HG03175 (cell line): ENCODE measurements around the gene ESCO1.
A peak's percentile ranks its signal among the peaks of the same experiment; 100 is the strongest.
"Not testable (repeated sequence)": the region's sequence is repeated elsewhere in the genome, so short reads cannot be mapped to it uniquely, and the experiment has no call there.

Experiments used
- ATAC-seq: cut with Tn5 transposase; IDR thresholded peaks from one replicate; pipeline ENCODE4 v1.9.1; 2021; ENCODE audit warnings: mild to moderate bottlenecking, moderate library complexity; ENCODE audit not compliant: unreplicated experiment

ESCO1 gene, protein sequence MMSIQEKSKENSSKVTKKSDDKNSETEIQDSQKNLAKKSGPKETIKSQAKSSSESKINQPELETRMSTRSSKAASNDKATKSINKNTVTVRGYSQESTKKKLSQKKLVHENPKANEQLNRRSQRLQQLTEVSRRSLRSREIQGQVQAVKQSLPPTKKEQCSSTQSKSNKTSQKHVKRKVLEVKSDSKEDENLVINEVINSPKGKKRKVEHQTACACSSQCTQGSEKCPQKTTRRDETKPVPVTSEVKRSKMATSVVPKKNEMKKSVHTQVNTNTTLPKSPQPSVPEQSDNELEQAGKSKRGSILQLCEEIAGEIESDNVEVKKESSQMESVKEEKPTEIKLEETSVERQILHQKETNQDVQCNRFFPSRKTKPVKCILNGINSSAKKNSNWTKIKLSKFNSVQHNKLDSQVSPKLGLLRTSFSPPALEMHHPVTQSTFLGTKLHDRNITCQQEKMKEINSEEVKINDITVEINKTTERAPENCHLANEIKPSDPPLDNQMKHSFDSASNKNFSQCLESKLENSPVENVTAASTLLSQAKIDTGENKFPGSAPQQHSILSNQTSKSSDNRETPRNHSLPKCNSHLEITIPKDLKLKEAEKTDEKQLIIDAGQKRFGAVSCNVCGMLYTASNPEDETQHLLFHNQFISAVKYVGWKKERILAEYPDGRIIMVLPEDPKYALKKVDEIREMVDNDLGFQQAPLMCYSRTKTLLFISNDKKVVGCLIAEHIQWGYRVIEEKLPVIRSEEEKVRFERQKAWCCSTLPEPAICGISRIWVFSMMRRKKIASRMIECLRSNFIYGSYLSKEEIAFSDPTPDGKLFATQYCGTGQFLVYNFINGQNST

DNA sequence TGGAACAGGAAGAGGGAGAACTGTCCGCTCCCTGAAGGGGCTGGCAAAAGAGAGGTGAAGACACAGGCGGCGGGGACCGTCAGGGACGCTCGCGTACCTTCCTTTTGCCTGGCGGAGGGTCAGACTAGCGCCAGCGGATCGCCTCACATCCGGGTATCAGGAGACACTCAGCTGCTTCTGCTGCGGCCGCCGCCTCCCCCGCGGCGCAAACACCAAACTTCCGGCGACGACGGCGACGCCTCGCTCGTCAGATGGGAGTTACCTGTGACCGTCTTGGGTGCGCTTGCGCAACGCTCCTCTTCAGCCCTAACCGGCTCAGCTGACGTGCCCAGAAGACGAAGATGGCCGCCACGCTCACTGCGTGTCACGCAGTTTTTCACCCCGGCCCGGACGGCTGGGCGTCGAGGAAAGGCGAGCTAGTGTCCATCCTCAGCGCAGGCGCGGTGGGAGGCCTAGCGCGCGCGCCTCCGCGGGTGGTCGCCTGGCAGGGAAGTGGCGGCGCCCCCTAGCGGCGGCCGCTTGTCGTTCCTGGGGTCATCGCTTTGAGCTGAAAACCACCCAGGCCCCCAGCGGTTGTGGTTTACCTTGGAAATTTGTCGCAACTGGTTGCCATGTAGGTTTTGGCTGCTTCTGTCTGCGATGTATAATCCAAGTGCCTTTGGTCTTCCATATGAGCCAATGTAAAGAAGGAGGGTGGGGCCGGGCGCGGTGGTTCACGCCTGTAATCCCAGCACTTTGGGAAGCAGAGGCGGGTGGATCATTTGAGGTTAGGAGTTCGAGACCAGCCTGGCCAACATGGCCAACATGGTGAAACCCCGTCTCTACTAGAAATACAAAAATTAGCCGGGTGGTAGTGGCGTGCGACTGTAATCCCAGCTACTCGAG is at the start of gene ESCO1:
Gene ESCO1, minus strand, starts transcription at position 179 of the 885 bp plus-strand sequence. CDS start 25,861 bp downstream, outside the sequence.
- ATAC-seq: peak; percentile 85

DNA sequence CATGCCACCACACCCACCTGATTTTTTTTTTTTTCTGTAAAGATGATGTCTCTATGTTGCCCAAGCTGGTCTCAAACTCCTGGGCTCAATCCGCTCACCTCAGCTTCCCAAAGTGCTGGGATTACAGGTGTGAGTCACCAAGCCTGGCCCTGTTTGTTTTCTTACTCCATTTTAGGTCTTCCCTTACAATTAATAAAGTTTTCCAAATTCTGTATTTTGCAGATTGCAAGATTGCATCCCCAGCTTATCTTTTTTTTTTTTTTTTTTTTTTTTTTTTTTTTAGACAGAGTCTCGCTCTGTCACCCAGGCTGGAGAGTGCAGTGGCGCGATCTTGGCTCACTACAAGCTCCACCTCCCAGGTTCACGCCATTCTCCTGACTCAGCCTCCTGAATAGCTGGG is 39.9 kb upstream of the ESCO1 start:
- ATAC-seq: not testable (repeated sequence)

DNA sequence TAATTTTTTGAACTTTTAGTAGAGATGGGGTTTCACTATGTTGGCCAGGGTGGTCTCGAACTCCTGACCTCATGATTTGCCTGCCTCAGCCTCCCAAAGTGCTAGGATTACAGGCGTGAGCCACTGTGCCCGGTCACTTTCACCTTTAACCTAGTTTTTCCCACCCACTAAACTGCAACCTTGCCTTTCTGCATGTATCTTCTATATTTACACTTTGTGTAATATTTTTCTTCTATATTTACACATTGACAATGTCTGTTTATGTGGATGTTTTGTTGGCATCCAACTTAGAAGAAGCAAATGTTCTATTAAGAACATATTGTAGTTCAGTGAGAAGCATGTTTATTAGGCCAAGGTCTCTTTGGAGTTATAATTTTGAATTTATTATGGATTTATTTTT is 38.3 kb upstream of the ESCO1 start:
- no peak for ATAC-seq

DNA sequence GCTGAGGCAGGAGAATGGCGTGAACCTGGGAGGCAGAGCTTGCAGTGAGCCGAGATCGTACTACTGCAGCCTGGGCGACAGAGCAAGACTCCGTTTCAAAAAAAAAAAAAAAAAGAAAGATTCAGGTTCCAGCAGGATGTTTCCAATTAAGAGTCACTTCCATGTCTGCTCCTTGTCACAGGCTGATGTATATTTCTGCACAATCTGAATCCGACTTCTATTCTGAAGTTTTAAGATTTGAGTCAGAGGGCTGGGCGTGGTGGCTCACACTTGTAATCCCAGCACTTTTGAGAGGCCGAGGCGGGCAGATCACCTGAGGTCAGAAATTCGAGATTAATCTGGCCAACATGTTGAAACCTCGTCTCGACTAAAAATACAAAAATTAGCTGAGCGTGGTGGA is 36.3 kb upstream of the ESCO1 start:
- ATAC-seq: no peak

DNA sequence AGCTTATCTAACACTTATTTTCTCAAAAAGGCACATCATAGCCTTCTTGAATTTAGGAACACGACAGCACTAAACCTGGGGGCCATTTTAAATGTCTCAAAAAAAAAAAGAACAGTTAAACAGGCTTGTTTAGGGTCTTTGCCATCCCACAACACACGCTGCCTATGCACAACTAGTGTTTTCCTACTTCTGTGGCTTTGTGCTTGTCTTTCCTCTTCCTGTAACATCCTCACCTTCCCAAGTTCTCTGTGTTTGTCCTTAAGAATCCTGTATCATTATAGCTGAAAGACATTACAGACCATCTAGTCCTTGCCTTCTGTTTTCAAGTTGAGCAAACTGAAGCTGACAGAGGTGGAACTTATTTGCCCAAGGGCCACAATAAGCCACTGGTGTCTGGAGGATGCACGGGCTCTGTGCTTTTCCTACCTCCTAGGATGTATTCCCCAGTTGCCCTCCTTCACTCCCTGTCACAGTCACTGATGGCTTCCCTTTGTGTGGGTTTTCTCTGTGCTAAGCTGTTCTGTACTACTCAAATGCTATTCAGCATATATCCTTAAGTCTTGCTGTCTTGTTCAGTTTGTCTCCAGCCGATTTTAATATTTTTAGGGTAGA is 34.2 kb upstream of the ESCO1 start:
- no peak for ATAC-seq

DNA sequence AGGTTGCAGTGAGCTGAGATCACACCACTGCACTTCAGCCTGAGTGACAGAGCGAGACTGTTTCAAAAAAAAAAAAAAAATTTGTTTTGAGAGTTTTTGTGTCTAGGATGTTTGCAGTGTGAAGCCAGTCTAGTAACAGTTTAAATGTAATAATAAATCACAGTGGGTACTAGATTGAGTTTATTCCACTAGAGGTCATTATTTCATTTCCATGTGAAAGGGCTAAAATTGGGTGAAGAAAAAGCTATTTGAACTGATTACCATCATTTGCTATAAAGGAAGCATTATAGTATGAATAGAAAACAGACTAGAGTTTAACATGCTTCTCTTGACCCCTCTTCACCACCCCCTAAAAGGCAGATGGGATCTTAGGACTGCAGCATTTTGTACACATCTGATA is 31.9 kb upstream of the ESCO1 start:
- no peak for ATAC-seq

DNA sequence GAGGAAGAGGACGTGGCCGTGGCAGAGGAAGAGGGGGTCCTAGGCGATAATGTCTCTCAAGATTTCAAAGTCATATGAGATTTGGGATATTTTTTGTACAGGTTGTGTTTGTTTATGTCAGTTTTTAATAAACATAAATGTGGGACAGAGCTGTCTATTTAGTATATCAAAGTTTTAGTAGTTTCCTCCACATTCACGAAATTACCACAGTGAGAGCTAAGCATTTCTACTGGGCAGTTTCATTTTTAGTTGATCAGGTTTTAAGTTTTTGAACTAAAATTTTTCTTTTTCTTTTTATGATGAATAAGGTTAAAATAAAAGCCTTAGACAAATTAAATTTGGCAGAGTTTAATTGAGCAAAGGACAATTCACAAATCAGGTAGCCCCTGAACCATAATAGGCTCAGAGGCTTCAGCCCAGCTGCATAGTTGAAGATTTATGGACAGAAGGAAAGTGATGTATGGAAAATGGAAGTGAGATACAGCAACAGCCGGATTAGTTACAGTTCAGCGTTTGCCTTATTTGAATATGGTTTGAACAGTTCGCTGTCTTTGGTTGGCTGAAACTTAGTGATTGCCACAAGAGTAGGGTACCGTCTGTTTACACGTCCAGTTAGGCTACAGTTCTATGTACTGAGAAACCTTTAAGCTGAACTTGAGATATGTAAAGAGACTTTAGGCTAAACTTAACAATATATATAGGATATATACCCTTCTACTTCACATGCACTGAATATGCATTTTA is 28.8 kb upstream of the ESCO1 start:
- peak; percentile 94 for ATAC-seq

DNA sequence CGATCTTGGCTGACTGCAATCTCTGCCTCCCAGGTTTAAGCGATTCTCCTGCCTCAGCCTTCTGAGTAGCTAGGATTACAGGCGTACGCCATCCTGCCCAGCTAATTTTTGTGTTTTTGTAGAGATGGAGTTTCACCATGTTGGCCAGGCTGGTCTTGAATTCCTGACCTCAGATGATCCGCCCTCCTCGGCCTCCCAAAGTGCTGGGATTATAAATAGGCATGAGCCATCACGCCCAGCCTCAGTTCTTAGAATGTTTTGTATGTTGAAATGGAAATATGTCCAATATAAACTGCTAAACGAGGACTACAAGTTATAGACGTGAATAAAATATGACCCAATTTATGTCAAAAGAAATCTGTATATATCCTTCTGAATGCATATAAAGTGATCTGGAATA is 21.1 kb upstream of the ESCO1 start:
- ATAC-seq: not testable (repeated sequence)

DNA sequence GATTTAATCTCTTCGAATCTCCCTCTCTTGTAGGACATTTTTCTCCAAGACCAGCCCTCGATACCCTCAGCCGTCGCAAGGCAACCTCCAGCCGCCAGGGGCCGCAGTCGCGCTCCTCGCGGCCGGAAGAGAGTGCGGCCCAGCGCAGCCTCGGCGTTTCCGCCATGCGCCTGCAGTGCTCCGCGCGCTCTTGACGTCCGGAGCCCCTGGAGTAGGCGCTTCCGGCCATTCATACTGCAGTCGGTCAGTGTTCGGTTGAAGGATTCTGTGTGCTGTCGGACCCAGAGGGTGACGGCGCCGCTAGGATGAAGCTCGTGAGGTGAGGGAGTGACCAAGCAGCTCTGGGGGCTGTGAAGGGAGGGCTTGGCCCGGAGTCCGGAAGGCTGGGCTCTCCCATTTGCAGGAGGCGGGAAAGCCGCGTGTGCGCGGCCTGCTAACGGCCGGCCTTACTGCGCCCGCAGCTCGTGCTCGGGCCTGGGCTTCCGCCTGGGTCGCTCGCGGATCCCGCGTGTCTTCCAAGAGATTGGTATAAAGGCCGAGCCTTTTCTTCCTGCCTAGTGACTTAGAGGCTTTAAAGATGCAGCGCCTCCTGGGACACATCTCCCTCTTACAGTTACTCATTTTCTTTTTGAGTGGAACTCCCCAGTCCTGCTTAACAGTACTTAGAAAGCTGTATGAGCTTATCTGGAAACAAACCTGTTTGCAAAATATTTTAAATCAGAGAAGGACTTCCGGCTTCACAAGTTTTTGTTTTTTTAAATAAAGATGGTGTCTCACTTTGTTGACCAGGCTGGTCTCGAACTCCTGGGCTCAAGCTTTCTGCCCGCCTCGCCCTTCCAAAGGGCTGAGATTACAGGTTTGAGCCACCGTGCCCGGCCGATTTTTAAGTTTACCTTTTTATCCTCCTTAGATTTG is 11.9 kb upstream of the ESCO1 start, which contains the start of gene SNRPD1:
Gene SNRPD1, plus strand, starts transcription at position 190 of the 915 bp plus-strand sequence. Its CDS starts 116 bp downstream, at position 306.
- ATAC-seq: peak; percentile 98

DNA sequence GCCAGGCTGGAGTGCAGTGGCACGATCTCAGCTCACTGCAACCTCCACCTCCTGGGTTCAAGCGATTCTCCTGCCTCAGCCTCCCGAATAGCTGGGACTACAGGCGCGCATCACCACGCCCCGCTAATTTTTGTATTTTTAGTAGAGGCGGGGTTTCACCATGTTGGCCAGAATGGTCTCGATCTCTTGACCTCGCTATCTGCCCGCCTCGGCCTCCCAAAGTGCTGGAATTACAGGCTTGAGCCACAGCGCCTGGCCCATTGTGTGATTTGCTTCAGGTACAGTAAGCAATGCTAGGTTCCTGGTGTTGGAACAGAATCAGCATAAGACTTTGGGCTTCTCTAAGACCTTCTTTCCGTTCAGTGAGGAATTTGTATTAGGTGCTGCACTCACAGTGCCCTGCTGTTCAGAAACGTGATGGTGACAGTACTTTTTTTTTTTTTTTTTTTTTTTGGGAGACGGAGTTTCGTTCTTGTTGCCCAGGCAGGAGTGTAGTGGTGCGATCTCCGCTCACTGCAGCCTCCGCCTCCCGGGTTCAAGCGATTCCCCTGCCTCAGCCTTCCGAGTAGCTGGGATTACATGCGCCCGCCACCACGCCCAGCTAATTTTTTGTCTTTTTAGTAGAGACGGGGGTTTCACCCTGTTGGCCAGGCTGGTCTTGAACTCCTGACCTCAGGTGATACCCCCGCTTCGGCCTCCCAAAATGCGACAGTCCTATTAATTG is 11.1 kb upstream of the ESCO1 start:
- ATAC-seq: not testable (repeated sequence)

DNA sequence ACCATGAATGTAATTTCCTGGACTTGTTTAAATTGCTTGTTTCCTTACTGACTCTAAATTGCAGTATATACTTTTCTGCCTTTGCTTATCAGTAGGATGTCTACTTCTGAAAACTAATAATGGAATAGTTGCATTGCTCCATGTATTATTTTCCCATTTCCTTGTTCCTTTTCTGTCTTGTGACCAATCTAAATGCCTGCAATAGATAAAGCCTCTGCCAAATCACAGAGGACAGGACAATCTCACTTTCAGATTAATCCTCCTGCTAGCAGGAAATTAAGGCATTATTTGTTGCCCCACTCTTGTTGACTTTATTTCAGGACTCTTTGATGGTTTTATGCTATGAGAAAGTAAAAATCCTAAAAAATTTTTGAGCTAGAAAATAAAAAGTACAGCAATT is 4.7 kb upstream of the ESCO1 start:
- no peak for ATAC-seq

DNA sequence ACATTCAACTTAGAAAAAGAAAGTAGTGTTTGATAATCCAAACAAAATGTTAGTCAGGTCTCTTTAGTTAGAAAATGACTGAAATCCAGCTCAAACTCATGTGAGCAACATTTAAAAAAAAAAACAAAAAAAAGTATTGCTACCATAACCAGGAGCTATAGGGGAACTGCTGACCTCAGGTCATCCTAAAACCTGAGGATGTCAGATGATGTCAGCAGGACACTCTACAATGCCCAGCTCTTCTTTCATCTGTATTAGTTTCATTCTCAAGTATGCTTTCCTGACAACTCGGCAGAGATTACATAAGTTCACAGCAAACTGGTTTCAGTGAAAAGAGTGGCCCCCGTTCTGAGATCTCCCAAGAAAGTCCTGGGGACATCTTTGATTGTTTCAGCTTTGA is 4.2 kb upstream of the ESCO1 start:
- no peak for ATAC-seq

DNA sequence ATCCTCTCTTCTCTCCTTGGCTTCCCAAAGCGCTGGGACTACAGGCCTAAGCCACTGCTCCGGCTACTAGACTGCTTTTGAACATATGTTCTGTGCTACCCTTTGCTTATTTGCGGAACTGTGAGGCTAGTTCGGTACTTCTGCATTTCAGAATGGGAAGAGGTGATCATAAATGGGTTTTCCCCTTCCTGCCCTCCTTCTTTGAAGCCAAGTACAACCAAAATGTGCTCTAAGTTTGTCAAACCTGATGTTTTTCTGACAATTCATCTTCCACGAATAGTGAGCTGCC is 1.7 kb upstream of the ESCO1 start:
- ATAC-seq: no peak

DNA sequence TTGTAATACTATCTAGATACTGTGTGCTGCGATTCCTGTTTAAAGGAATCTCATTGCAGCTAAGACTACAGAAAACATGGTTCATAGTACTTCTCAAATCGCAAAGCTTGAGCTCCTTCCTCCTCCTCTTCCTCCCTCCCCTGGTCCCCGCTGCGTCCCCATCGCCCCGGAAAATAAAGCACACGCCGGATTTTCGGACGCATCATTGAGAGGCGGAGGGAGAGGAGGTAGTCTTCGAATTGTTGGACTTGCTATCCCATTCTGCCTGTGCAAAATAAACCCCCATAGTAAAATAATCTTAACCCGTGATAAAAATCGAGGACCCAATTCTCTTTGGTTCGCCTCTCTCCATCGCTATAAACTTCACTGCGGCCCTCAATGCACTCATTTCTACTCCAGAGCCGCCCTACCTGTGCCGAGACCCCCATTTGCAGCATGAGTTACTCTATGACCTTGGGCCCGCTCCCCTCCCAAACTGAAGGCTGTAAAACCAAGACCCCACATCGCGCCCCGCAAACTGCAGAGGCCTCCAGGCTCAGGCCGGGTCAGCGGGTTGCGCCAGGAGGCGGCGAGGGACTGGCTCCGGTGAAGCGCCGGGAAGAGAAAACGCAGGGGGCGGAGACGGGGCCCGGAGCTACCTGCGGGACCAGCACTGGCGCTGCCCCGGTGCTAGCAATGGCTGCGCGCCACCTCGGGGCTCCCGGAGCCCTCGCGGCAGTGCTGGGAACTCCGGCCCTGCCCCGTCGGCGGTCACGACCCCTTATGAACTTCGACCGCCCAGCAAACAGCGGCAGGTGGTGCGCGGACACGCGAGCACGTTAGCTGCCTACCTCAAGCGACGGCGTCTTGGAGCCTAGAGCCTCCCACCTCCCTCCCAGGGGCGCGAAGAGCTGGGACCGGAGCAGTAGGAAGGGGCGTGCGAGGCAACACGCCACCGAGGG is 649 bp downstream of the ESCO1 start:
- ATAC-seq: peak; percentile 47

DNA sequence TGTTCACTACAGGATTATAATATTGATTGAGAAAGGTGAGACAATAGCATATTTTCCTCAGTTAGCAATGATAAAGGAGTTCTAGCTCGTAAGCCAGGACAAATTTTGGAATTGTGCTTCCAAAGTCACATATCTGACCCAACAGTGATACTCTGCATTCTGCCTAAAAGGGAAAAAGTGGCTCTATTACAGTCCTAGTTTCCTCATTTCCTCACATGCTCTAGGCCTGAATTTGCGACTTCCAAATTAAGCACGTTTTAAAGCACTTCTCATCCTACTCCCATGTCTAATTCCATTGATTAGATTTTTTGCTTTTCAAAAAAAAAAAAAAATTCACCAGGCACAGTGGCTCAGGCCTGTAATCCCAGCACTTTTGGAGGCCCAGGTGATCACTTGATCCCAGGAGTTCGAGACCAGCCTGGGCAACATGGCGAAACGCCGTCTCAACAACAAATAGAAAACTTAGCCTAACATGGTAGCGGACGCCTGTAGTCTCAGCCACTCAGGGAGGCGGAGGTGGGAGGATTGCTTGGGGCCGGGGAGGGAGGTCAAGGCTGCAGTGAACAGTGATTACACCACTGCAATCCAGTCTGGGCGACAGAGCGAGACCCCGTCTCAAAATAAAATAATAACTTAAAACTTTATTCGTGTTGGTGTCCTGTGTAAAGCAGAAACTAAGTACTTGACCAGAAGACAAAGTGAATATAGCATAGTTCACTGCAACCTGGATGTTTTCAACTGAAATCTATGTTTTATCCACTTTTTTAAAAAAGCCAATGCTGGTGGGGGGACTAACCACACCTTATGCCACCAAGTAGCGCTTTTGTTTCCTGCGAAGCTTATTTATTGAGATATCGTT is 1.5 kb downstream of the ESCO1 start:
- ATAC-seq: no peak

DNA sequence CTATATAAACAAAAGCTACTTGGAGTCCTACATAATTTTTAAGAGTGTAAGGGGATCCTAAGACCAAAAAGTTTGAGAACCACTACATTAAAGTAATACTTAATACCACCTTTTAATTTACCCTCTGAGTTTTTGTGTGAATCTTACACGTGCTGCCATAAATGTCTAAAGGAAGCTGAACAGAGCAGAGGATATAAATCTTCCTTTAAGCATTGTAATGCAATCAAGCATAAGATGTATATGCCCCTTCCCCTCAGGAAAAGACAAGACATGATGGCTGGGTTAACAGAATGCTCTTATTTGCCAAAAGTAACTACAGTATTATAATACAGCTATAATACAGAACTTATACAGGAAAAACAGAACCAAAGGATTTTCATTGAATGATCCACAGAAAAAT is 2.9 kb downstream of the ESCO1 start:
- ATAC-seq: no peak
